Keratinocyte (primary cell): Measurements from ENCODE around the gene LCP2. TPM values are rescaled to one million over a fixed set of nuclear protein-coding genes. Genes with fewer than 3 reads are reported as not detected.

Source experiments
- DNase-seq: peaks from one replicate; pipeline ENCODE4 v3.0.0-alpha.2; 2011; ENCODE audit warnings: low read depth, missing footprints, low spot score
- FAIRE-seq: peaks from 2 replicates; lab custom pipeline; 2011; peaks lifted over from hg19 to GRCh38; lab: Jason Lieb, UNC
- H2AFZ ChIP-seq: 2 replicates; pipeline ENCODE4 v1.6.0; 2012; ENCODE audit warnings: low read length, control low read depth, inconsistent platforms; ENCODE audit not compliant: control insufficient read depth
- H3K27ac ChIP-seq: 2 replicates; pipeline ENCODE4 v1.5.1; 2011; ENCODE audit warnings: low read length; ENCODE audit not compliant: control insufficient read depth, insufficient read depth
- H3K27me3 ChIP-seq: 3 replicates; pipeline ENCODE4 v1.6.0; 2011; ENCODE audit warnings: low read length; ENCODE audit not compliant: control insufficient read depth, insufficient read depth; ENCODE audit errors: extremely low read depth
- H3K36me3 ChIP-seq, 2 experiments: 2 replicates in 1 of 2; 3 replicates in 1 of 2; pipeline ENCODE4 v1.5.1; 2011; ENCODE audit warnings: low read length in 2 of 2, mild to moderate bottlenecking in 1 of 2; ENCODE audit not compliant: control insufficient read depth in 2 of 2, insufficient read depth in 2 of 2; ENCODE audit errors: extremely low read depth in 1 of 2
- H3K4me1 ChIP-seq: 3 replicates; pipeline ENCODE4 v1.5.1; 2011; ENCODE audit warnings: low read length; ENCODE audit not compliant: control insufficient read depth, insufficient read depth; ENCODE audit errors: extremely low read depth
- H3K4me2 ChIP-seq: 3 replicates; pipeline ENCODE4 v1.6.0; 2011; ENCODE audit warnings: low read depth, low read length; ENCODE audit not compliant: control insufficient read depth, insufficient read depth; ENCODE audit errors: extremely low read depth
- H3K4me3 ChIP-seq, 3 experiments: fragments of 200-600 bp in 1 of 3; sonication (generic) in 1 of 3; 2 replicates in 2 of 3; 3 replicates in 1 of 3; pipeline ENCODE4 v1.5.1; 2011 to 2016; ENCODE audit warnings: low read length in 3 of 3, mild to moderate bottlenecking in 3 of 3, control low read depth in 2 of 3, inconsistent platforms in 1 of 3, low read depth in 1 of 3, mixed read lengths in 1 of 3, mixed run types in 1 of 3, moderate library complexity in 1 of 3; ENCODE audit not compliant: control insufficient read depth in 2 of 3, insufficient read depth in 2 of 3; ENCODE audit errors: extremely low read depth in 1 of 3
- H3K79me2 ChIP-seq: 2 replicates; pipeline ENCODE4 v1.6.0; 2012; ENCODE audit warnings: low read length; ENCODE audit not compliant: control insufficient read depth, insufficient read depth
- H3K9ac ChIP-seq: 3 replicates; pipeline ENCODE4 v1.6.0; 2011; ENCODE audit warnings: low read length; ENCODE audit not compliant: control insufficient read depth, insufficient read depth; ENCODE audit errors: extremely low read depth
- H3K9me1 ChIP-seq: 3 replicates; pipeline ENCODE4 v1.6.0; 2011; ENCODE audit warnings: low read length; ENCODE audit not compliant: control insufficient read depth, insufficient read depth; ENCODE audit errors: extremely low read depth
- H3K9me3 ChIP-seq: 2 replicates; pipeline ENCODE4 v1.5.1; 2012; ENCODE audit warnings: low read depth, low read length; ENCODE audit not compliant: control insufficient read depth
- H4K20me1 ChIP-seq: 3 replicates; pipeline ENCODE4 v1.6.0; 2011; ENCODE audit warnings: low read length; ENCODE audit not compliant: control insufficient read depth, insufficient read depth; ENCODE audit errors: extremely low read depth
- CTCF ChIP-seq, 3 experiments: IDR thresholded peaks in 1 of 3; conservative IDR thresholded peaks in 1 of 3; optimal IDR thresholded peaks in 1 of 3; 2 replicates in 2 of 3; 3 replicates in 1 of 3; pipeline versions ENCODE3 to v1.5.1; 2011; ENCODE audit warnings: low read length in 3 of 3, mild to moderate bottlenecking in 3 of 3, moderate library complexity in 2 of 3, control low read depth in 1 of 3, inconsistent platforms in 1 of 3; ENCODE audit not compliant: insufficient read depth in 2 of 3; ENCODE audit errors: extremely low read depth in 1 of 3
- EZH2 ChIP-seq: IDR thresholded peaks from one replicate; pipeline ENCODE4 v1.6.1; 2012; ENCODE audit warnings: inconsistent platforms, mild to moderate bottlenecking, low read length, moderate library complexity
- dilution Hi-C: fragments of 300-500 bp; cut with MboI; formaldehyde crosslinking; loops from one replicate; pipeline ENCODE4 v1.7.0; 2020; ENCODE audit warnings: low sequenced_read_pairs; ENCODE audit not compliant: extremely low pct_ligation_motif_present
- polyA plus RNA-seq, 5 experiments: library from polyadenylated mRNA; depleted of rRNA in 3 of 5; stranded (reverse) in 3 of 5; stranded (forward) in 1 of 5; unstranded in 1 of 5; fragments of >200 nt; gene quantifications; 1 replicate in 1 of 5; 2 replicates in 3 of 5; 3 replicates in 1 of 5; pipeline versions ENCODE4 v1.2.1 to v1.2.3, GENCODE V29; 2011 to 2012; ENCODE audit warnings: missing spikeins in 2 of 5, low read depth in 1 of 5, low replicate concordance in 1 of 5

Gene LCP2
- polyA plus RNA-seq, 1 donor (not counting 4 experiments of a cell fraction or from before 2014, with no cell fraction given), result not detected

- Histone ChIP-seq H3K4me2 (no peak overlapping the region), H4K20me1 (no peaks in the 10 kb centered on the region), H3K27ac (no peak overlapping the region), H3K9me1 (no peaks in the 10 kb centered on the region), H3K9me3 (no peaks in the 10 kb centered on the region), H3K4me3 (no peak overlapping the region), H3K9ac (no peak overlapping the region), H3K36me3 (no peaks in the 10 kb centered on the region), H3K27me3 (no peaks in the 10 kb centered on the region), H3K4me1 (peaks cover 14% of the 10 kb centered on the region), H3K79me2 (no peaks in the 10 kb centered on the region), H2AFZ (no peak overlapping the region)
- no peak for TF ChIP-seq CTCF (optimal IDR thresholded peaks at IDR 0.05 in 1 of 3, IDR thresholded peaks at IDR 0.05 in 1 of 3, conservative IDR thresholded peaks at IDR 0.05 in 1 of 3; ENCODE audit: extremely low read depth in 1 of 3, insufficient read depth in 2 of 3, low read length in 3 of 3)
- no peak for TF ChIP-seq EZH2
- DNase-seq, result no peak
- dilution Hi-C loops, result no loop called here
- no peak for FAIRE-seq
Observed at GRCh38 chr5:170221327-170221741, 76.2 kb downstream of the LCP2 start.

GRCh38 chr5:170220191-170220590 is 77.4 kb downstream of the LCP2 start:
- peak overlapping the region; percentile 39 for H3K4me2 ChIP-seq
- no peaks in the 10 kb centered on the region for H3K27me3 ChIP-seq
- H3K27ac ChIP-seq, result no peak overlapping the region

More at GRCh38 chr5:170220191-170220590, 77.4 kb downstream of the LCP2 start:
- Histone ChIP-seq H3K36me3 (no peaks in the 10 kb centered on the region), H3K4me1 (peaks cover 14% of the 10 kb centered on the region), H3K79me2 (no peaks in the 10 kb centered on the region), H3K9me1 (no peaks in the 10 kb centered on the region), H4K20me1 (no peaks in the 10 kb centered on the region), H3K9me3 (no peaks in the 10 kb centered on the region), H2AFZ (no peak overlapping the region), H3K4me3 (no peak overlapping the region), H3K9ac (no peak overlapping the region)
- dilution Hi-C loops, result no loop called here
- DNase-seq, result no peak
- no peak for TF ChIP-seq EZH2
- no peak for TF ChIP-seq CTCF (optimal IDR thresholded peaks at IDR 0.05 in 1 of 3, IDR thresholded peaks at IDR 0.05 in 1 of 3, conservative IDR thresholded peaks at IDR 0.05 in 1 of 3; ENCODE audit: extremely low read depth in 1 of 3, insufficient read depth in 2 of 3, low read length in 3 of 3)
- no peak for FAIRE-seq
